HG03457 (cell line): ENCODE results near the gene CRYBA2.

Source experiments
- ATAC-seq: cut with Tn5 transposase; IDR thresholded peaks from one replicate; pipeline ENCODE4 v1.9.1; 2021; ENCODE audit warnings: moderate number of reproducible peaks; ENCODE audit not compliant: unreplicated experiment

CRYBA2 gene

GRCh38 chr2:218993345-218994315, at the start of gene CRYBA2:
CRYBA2 (minus strand) TSS chr2:218993422; CDS start chr2:218993176, 246 bp downstream.
- ATAC-seq = no peak

- ATAC-seq = no peak
Observed at GRCh38 chr2:219042750-219043149, 49.5 kb upstream of the CRYBA2 start.

GRCh38 chr2:219042157-219042556, 48.9 kb upstream of the CRYBA2 start:
- no peak for ATAC-seq

- no peak for ATAC-seq
Observed at GRCh38 chr2:219041252-219041651, 48.0 kb upstream of the CRYBA2 start, which contains the start of gene CFAP65. CFAP65 (minus strand) TSS chr2:219041516; CDS start chr2:219039048, 2,468 bp downstream.

- no peak for ATAC-seq
Observed at GRCh38 chr2:219038600-219038999, 45.4 kb upstream of the CRYBA2 start.

GRCh38 chr2:219037783-219038499, 44.7 kb upstream of the CRYBA2 start:
- no peak for ATAC-seq

- no peak for ATAC-seq
Observed at GRCh38 chr2:219035942-219036341, 42.7 kb upstream of the CRYBA2 start.

GRCh38 chr2:219034823-219035222, 41.6 kb upstream of the CRYBA2 start:
- no peak for ATAC-seq

- no peak for ATAC-seq
Observed at GRCh38 chr2:219032051-219032745, 39.0 kb upstream of the CRYBA2 start.

GRCh38 chr2:219031005-219031738, 38.0 kb upstream of the CRYBA2 start:
- ATAC-seq = no peak

GRCh38 chr2:219030177-219030940, 37.1 kb upstream of the CRYBA2 start:
- no peak for ATAC-seq

- no peak for ATAC-seq
Observed at GRCh38 chr2:219029829-219030165, 36.6 kb upstream of the CRYBA2 start.

GRCh38 chr2:219028996-219029828, 36.0 kb upstream of the CRYBA2 start:
- ATAC-seq = no peak

- ATAC-seq = no peak
Observed at GRCh38 chr2:219028141-219028540, 34.9 kb upstream of the CRYBA2 start.

- no peak for ATAC-seq
Observed at GRCh38 chr2:219027511-219028055, 34.4 kb upstream of the CRYBA2 start.

- ATAC-seq = no peak
Observed at GRCh38 chr2:219026946-219027345, 33.7 kb upstream of the CRYBA2 start.

- no peak for ATAC-seq
Observed at GRCh38 chr2:219025637-219026585, 32.7 kb upstream of the CRYBA2 start.

GRCh38 chr2:219024059-219024458, 30.8 kb upstream of the CRYBA2 start:
- no peak for ATAC-seq
